ENCODE data around the gene POLR3H. TPM values are rescaled to one million over a fixed set of nuclear protein-coding genes. Genes with fewer than 3 reads are reported as not detected.
A peak's percentile ranks its signal among the peaks of the same experiment; 100 is the strongest.
"Not testable (repeated sequence)": the region's sequence is repeated elsewhere in the genome, so short reads cannot be mapped to it uniquely, and the experiment has no call there.

The POLR3H gene
- polyA plus RNA-seq, 1 donor from 2014 or later: 15.9 TPM

GRCh38 chr22:41573677-41574076 is 29.4 kb upstream of the POLR3H start:
- Mint-ChIP-seq H3K36me3 (no peaks in the 10 kb centered on the region), H3K27ac (no peak overlapping the region), H3K27me3 (no peaks in the 10 kb centered on the region), H3K4me1 (peaks cover 0 to 1% (median 0%) of the 10 kb centered on the region in 3 donors), H3K9me3 (no peaks in the 10 kb centered on the region), H3K4me3 (no peak overlapping the region)

- H3K27ac Mint-ChIP-seq, H3K4me1 Mint-ChIP-seq, H3K4me3 Mint-ChIP-seq, H3K9me3 Mint-ChIP-seq, H3K27me3 Mint-ChIP-seq, H3K36me3 Mint-ChIP-seq: not testable (repeated sequence)
These were observed 28.0 kb upstream of the POLR3H start for GRCh38 chr22:41572305-41572704.

DNA sequence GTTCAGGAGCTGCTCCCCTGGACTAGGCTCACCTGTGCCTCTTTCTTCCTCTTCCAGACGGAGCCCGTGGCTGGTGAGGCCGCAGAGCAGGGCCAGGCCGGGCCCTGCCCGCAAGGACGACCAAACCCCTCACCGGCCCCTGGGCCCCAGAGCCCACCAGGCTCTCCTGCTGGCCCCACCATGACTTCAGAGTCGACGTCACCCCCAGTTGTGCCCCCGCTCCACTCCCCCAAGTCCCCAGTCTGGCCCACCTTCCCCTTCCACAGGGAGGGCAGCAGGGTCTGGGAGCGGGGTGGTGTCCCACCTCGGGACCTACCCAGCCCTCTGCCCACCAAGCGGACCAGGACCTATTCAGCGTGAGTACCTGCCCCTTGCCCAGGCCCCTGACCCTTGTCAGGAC is 27.5 kb upstream of the POLR3H start:
- Mint-ChIP-seq H3K4me1 (peaks cover 0 to 1% (median 0%) of the 10 kb centered on the region in 3 donors), H3K27ac (no peak overlapping the region), H3K27me3 (no peaks in the 10 kb centered on the region), H3K4me3 (no peak overlapping the region), H3K36me3 (no peaks in the 10 kb centered on the region), H3K9me3 (no peaks in the 10 kb centered on the region)

GRCh38 chr22:41570221-41570620 is 26.0 kb upstream of the POLR3H start:
- no peaks in the 10 kb centered on the region for H3K27me3 Mint-ChIP-seq
- no peaks in the 10 kb centered on the region for H3K9me3 Mint-ChIP-seq
- no peaks in the 10 kb centered on the region for H3K36me3 Mint-ChIP-seq
- no peak overlapping the region for H3K27ac Mint-ChIP-seq
- H3K4me1 Mint-ChIP-seq: peaks cover 0 to 1% (median 0%) of the 10 kb centered on the region in 3 donors
- H3K4me3 Mint-ChIP-seq: no peak overlapping the region

DNA sequence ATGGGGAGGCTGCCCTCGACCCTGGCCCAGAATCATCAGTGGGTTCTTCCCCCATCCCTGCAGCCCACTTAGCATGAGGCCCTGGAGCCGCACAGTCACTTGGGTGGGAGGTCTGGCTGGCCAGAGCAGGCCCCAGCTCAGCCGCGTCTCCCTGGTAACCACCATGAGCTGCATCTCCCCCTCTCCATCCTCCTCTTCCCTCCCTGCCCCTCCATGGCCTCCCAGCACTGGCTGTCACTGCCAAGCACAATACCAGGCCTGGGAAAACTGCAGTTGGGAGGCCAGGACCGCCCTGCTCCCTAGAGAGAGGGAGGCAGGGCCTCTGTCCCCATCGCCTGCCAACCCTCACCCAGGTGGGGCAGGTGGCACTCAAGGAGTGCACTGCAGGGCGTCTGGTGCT is 24.5 kb upstream of the POLR3H start:
- no peak overlapping the region for H3K4me3 Mint-ChIP-seq
- H3K9me3 Mint-ChIP-seq: no peaks in the 10 kb centered on the region
- H3K4me1 Mint-ChIP-seq: peaks cover 0 to 1% (median 0%) of the 10 kb centered on the region in 3 donors
- peaks cover 1% of the 10 kb centered on the region for H3K27me3 Mint-ChIP-seq
- H3K36me3 Mint-ChIP-seq: no peaks in the 10 kb centered on the region
- H3K27ac Mint-ChIP-seq: no peak overlapping the region

DNA sequence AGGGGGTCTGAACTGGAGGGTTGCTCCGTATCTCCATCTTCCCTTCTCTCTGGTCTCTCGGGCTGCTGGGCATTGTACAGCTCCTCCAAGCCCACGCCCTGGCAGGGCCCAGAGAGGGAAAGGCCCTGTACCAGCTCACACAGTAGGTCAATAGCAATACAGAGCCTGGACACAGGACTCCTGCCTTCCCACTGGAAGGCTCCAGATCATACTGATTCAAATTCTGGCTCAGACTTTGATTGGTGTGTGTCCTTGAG is 23.2 kb upstream of the POLR3H start:
- H3K27me3 Mint-ChIP-seq: peaks cover 1% of the 10 kb centered on the region
- H3K36me3 Mint-ChIP-seq: no peaks in the 10 kb centered on the region
- H3K27ac Mint-ChIP-seq: no peak overlapping the region
- no peaks in the 10 kb centered on the region for H3K9me3 Mint-ChIP-seq
- H3K4me1 Mint-ChIP-seq: peaks cover 0 to under 1% (median 0%) of the 10 kb centered on the region in 3 donors
- H3K4me3 Mint-ChIP-seq: no peak overlapping the region

DNA sequence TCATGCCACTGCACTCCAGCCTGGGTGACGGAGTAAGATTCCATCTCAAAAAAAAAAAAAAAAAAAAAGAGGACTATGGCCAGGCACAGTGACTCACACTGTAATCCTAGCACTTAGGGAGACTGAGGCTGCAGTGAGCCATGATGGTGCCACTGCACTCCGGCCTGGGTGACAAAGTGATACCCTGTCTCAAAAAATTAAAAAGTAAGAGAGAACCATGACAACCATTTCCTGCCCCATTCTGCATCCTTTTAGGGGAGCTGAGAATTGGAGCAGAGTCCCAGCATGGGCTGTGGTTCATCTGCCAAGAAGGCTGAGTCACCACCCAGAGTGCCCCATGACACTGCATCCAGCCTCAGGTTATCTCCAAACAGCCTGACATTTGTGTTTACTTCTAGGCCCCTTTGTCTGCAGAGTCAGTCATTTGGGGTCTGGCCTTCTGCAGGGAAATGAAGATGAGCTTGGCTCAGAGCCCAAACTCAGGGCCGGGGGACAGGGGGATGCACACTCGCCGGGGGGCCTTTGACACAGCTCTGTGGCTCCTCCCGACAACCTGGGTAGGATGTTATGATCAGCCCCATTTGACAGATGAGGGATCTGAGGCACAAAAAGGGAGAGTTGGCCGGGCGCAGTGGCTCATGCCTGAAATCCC is 21.3 kb upstream of the POLR3H start:
- H3K27me3 Mint-ChIP-seq: peaks cover 7% of the 10 kb centered on the region
- H3K4me1 Mint-ChIP-seq: no peaks in the 10 kb centered on the region
- H3K27ac Mint-ChIP-seq: no peak overlapping the region
- H3K36me3 Mint-ChIP-seq: no peaks in the 10 kb centered on the region
- H3K4me3 Mint-ChIP-seq: no peak overlapping the region
- H3K9me3 Mint-ChIP-seq: no peaks in the 10 kb centered on the region

GRCh38 chr22:41564563-41564962 is 20.3 kb upstream of the POLR3H start:
- Mint-ChIP-seq H3K4me1 (no peaks in the 10 kb centered on the region), H3K27ac (no peak overlapping the region), H3K4me3 (no peak overlapping the region), H3K36me3 (no peaks in the 10 kb centered on the region), H3K9me3 (no peaks in the 10 kb centered on the region), H3K27me3 (peaks cover 7% of the 10 kb centered on the region)

GRCh38 chr22:41563051-41563711 is 18.9 kb upstream of the POLR3H start:
- no peak overlapping the region for H3K4me3 Mint-ChIP-seq
- H3K36me3 Mint-ChIP-seq: no peaks in the 10 kb centered on the region
- no peaks in the 10 kb centered on the region for H3K4me1 Mint-ChIP-seq
- H3K9me3 Mint-ChIP-seq: no peaks in the 10 kb centered on the region
- H3K27me3 Mint-ChIP-seq: peaks cover 10% of the 10 kb centered on the region
- peak overlapping the region in 1 of 3 donors; percentile 74 for H3K27ac Mint-ChIP-seq

DNA sequence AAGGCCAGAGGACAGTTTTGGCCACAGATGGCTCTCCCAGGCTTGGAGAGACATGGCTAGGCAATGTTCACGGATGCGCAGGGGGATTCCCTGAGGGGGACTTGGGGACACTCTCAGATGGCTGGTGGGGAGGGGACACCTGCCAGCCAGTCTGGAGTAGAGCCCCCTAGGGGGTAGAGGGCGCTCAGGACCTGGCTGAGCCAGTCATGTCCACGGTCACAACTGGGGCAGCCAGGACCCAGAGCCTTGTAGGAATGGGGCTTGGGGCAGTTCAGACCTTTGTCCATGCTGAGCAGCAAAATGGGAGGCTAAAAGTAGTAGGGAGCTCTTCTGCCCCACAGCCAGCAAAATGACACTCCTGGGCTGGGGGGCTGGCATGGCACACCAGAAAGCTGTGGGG is 18.2 kb upstream of the POLR3H start:
- no peak overlapping the region for H3K4me3 Mint-ChIP-seq
- H3K4me1 Mint-ChIP-seq: no peaks in the 10 kb centered on the region
- no peaks in the 10 kb centered on the region for H3K9me3 Mint-ChIP-seq
- peaks cover 14% of the 10 kb centered on the region for H3K27me3 Mint-ChIP-seq
- peak overlapping the region in 1 of 3 donors; percentile 74 for H3K27ac Mint-ChIP-seq
- no peaks in the 10 kb centered on the region for H3K36me3 Mint-ChIP-seq

DNA sequence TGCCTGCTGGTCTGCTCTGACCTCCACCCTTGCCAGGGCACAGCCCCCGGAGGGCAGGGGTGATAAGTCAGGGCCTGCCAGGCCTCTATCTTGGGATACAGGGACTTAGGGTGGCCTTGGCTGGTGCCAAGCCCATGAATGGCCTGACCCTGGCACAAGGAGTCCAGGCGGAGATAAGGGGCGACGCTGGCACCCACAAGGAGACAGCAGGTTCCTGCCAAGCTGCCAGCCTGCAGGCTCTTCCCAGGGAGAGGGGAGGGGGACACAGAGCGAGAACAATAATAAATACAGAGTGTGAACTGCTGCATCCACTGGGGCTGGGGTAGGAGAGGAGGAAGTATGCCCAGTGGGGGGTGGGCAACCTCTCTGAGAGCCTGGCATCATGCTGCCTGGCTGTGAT is 17.5 kb upstream of the POLR3H start:
- no peak overlapping the region for H3K4me3 Mint-ChIP-seq
- H3K27me3 Mint-ChIP-seq: peaks cover 14% of the 10 kb centered on the region

DNA sequence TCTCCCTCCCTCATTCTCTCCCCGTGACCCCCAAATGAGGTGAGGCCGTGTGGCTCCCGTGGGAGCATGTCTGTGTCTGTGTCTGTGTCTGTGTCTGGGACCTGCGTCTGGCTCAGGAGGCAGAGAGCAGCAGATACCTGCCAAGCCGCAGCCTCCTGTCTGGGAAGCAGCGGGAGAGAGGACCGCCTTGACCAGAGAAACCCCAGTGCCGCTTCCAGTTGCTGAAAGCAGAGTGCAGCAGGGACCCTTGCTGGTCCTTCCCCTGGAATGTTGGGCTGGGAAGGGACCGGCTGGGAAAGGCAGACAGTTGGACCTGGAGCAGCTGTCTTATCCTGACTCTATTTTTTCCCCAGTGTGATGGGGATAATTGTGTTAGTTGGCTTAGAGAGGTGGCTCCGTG is 17.1 kb upstream of the POLR3H start:
- H3K9me3 Mint-ChIP-seq: no peaks in the 10 kb centered on the region
- no peak overlapping the region for H3K27ac Mint-ChIP-seq
- peaks cover 16% of the 10 kb centered on the region for H3K27me3 Mint-ChIP-seq
- no peak overlapping the region for H3K4me3 Mint-ChIP-seq
- peaks cover 2% of the 10 kb centered on the region for H3K36me3 Mint-ChIP-seq
- H3K4me1 Mint-ChIP-seq: peaks cover 0 to 1% (median 0%) of the 10 kb centered on the region in 3 donors

More for the DNA sequence above, 17.5 kb upstream of the POLR3H start:
- H3K27ac Mint-ChIP-seq: no peak overlapping the region
- H3K4me1 Mint-ChIP-seq: no peaks in the 10 kb centered on the region
- H3K36me3 Mint-ChIP-seq: no peaks in the 10 kb centered on the region
- H3K9me3 Mint-ChIP-seq: no peaks in the 10 kb centered on the region

GRCh38 chr22:41560095-41560471 is 15.8 kb upstream of the POLR3H start:
- H3K4me1 Mint-ChIP-seq: peaks cover 0 to 3% (median 0%) of the 10 kb centered on the region in 3 donors
- H3K36me3 Mint-ChIP-seq: peaks cover 2% of the 10 kb centered on the region
- no peak overlapping the region for H3K27ac Mint-ChIP-seq
- H3K9me3 Mint-ChIP-seq: no peaks in the 10 kb centered on the region
- H3K4me3 Mint-ChIP-seq: no peak overlapping the region
- peaks cover 19% of the 10 kb centered on the region for H3K27me3 Mint-ChIP-seq

- not testable (repeated sequence) for H3K4me1 Mint-ChIP-seq
These were observed 14.0 kb upstream of the POLR3H start for GRCh38 chr22:41558241-41558630.

DNA sequence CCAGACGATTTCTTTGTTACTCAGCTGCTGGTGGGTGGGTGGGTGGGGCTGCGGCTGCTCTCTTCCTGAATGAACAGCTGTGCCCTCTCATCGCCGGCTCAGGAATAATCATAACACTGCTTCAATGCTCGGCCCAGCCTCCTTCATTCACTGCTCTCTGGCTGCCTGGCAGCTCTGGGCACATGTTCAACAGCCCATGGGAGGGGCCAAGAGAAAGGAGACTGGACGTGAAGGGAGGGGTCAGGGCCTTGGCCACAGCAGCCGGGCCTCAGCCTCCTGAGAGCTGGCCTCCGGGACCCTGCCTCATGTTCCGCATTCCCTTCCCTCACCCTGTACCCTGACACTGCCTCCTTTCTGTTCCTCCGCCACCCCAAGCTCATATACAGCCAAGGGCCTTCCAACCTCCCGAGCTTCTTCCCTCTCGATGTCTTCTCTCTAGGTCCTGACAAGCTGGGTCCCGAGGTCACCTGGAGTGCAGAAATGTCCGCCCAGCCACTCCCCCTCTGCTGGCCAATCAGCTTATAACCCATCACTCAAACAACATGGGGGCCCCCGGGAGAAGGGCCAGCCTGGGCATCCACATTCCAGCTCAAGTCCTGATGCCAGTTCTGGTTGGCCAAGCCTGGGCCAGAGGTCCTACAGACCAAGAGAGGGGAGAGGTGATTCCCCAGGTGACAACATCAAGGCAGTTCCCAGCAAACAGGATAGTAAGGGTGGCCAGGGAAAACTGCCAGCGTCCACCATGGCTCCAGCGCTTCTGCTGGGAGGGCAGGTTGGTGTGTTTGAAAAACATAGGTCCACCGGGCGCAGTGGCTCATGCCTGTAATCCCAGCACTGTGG is 13.4 kb upstream of the POLR3H start:
- H3K27ac Mint-ChIP-seq: no peak overlapping the region
- peak overlapping the region in 1 of 4 donors; percentile 22 for H3K4me3 Mint-ChIP-seq
- H3K4me1 Mint-ChIP-seq: peaks cover 0 to 3% (median 0%) of the 10 kb centered on the region in 3 donors
- H3K9me3 Mint-ChIP-seq: no peaks in the 10 kb centered on the region
- H3K27me3 Mint-ChIP-seq: peaks cover 21% of the 10 kb centered on the region
- peaks cover 2% of the 10 kb centered on the region for H3K36me3 Mint-ChIP-seq

More at GRCh38 chr22:41558241-41558630, 14.0 kb upstream of the POLR3H start:
- H3K27ac Mint-ChIP-seq, H3K36me3 Mint-ChIP-seq, H3K9me3 Mint-ChIP-seq, H3K4me3 Mint-ChIP-seq: not testable (repeated sequence)
- H3K27me3 Mint-ChIP-seq: peaks cover 21% of the 10 kb centered on the region
